ENCODE measurements around the gene ELL.
A peak's percentile ranks its signal among the peaks of the same experiment; 100 is the strongest.

Gene ELL

GRCh38 chr19:18465214-18465963 lies 56.5 kb downstream of the ELL start:
- TF ChIP-seq CTCF (conservative IDR thresholded peaks at IDR 0.05; ENCODE audit: low read depth) = no peak
- ChIA-PET POLR2A (ENCODE audit: low non-redundant PET) (no interaction called here), CTCF (interaction anchor here (0.5 to 1.1 kb wide), 4 partner anchors 14 to 337 kb away, joined by 3 to 4 read pairs (median 4); partner anchors contain the start of gene ELL)
- H3K27ac ChIP-seq = peak overlapping the region; percentile 93
- no peak for DNase-seq (ENCODE audit: low spot score)

- DNase-seq (ENCODE audit: low spot score) = no peak
- ChIA-PET POLR2A (ENCODE audit: low non-redundant PET) (no interaction called here), CTCF (interaction anchor here (0.8 to 1.1 kb wide), 2 partner anchors 14 to 58 kb away, joined by 3 to 4 read pairs; partner anchors contain the start of gene ELL)
- peak overlapping the region; percentile 93 for H3K27ac ChIP-seq
- no peak for TF ChIP-seq CTCF (conservative IDR thresholded peaks at IDR 0.05; ENCODE audit: low read depth)
Measured at GRCh38 chr19:18464646-18465045, 57.2 kb downstream of the ELL start.

- peak overlapping the region; percentile 93 for H3K27ac ChIP-seq
- CTCF ChIA-PET = interaction anchor here (0.6 to 3.7 kb wide), 20 partner anchors 8 to 491 kb away, joined by 3 to 48 read pairs (median 4); partner anchors contain the start of gene UBA52
- POLR2A ChIA-PET (ENCODE audit: low non-redundant PET) = no interaction called here
- no peak for TF ChIP-seq CTCF (conservative IDR thresholded peaks at IDR 0.05; ENCODE audit: low read depth)
- no peak for DNase-seq (ENCODE audit: low spot score)
Measured at GRCh38 chr19:18461471-18461870, 60.4 kb downstream of the ELL start.

- TF ChIP-seq CTCF (conservative IDR thresholded peaks at IDR 0.05; ENCODE audit: low read depth) = no peak
- no peak for DNase-seq (ENCODE audit: low spot score)
- CTCF ChIA-PET = interaction anchor here (0.6 to 3.7 kb wide), 8 partner anchors 9 to 454 kb away, joined by 3 to 48 read pairs (median 5); partner anchors contain the start of gene UBA52
- H3K27ac ChIP-seq = peak overlapping the region; percentile 93
- POLR2A ChIA-PET (ENCODE audit: low non-redundant PET) = no interaction called here
Measured at GRCh38 chr19:18460900-18461299, 61.0 kb downstream of the ELL start.

- peak overlapping the region; percentile 93 for H3K27ac ChIP-seq
- no peak for TF ChIP-seq CTCF (conservative IDR thresholded peaks at IDR 0.05; ENCODE audit: low read depth)
- ChIA-PET POLR2A (ENCODE audit: low non-redundant PET) (interaction anchor here (0.6 kb wide), 1 partner anchor 99 kb away, joined by 3 read pairs; no protein-coding TSS in a partner anchor), CTCF (interaction anchor here (0.6 to 1.2 kb wide), 3 partner anchors 12 to 1545 kb away, joined by 3 to 5 read pairs (median 3); no protein-coding TSS in a partner anchor)
- no peak for DNase-seq (ENCODE audit: low spot score)
Measured at GRCh38 chr19:18457483-18458331, 64.2 kb downstream of the ELL start.

GRCh38 chr19:18456974-18457373 lies 64.9 kb downstream of the ELL start:
- TF ChIP-seq CTCF (conservative IDR thresholded peaks at IDR 0.05; ENCODE audit: low read depth) = no peak
- no peak for DNase-seq (ENCODE audit: low spot score)
- H3K27ac ChIP-seq = peak overlapping the region; percentile 93
- POLR2A ChIA-PET (ENCODE audit: low non-redundant PET) = no interaction called here
- CTCF ChIA-PET = interaction anchor here (0.5 to 1.2 kb wide), 5 partner anchors 13 to 875 kb away, joined by 3 to 5 read pairs (median 4); no protein-coding TSS in a partner anchor

Measured in RWPE1 (cell line).